ENCODE measurements around the gene FGF18. TPM values are rescaled to one million over a fixed set of nuclear protein-coding genes. Genes with fewer than 3 reads are reported as not detected.

Gene FGF18
- total and polyA plus RNA-seq, 2 donors = 1.0 to 1.4 TPM

- Histone ChIP-seq H3K27ac (ENCODE audit: low read depth) (no peak overlapping the region), H3K4me3 (ENCODE audit: low read depth, low read length) (no peak overlapping the region), H3K36me3 (ENCODE audit: insufficient read depth) (no peaks in the 10 kb centered on the region), H3K4me1 (ENCODE audit: insufficient read depth) (peaks cover 2% of the 10 kb centered on the region)
- WGBS = 62% methylated on average over 16 of the region's 16 CpGs
- no peak for DNase-seq (ENCODE audit: extremely low spot score)
These were observed 2.1 kb downstream of the FGF18 start for GRCh38 chr5:171421331-171422262.

GRCh38 chr5:171422495-171422894 lies 3.0 kb downstream of the FGF18 start:
- Histone ChIP-seq H3K4me3 (ENCODE audit: low read depth, low read length) (no peak overlapping the region), H3K4me1 (ENCODE audit: insufficient read depth) (peaks cover 2% of the 10 kb centered on the region), H3K36me3 (ENCODE audit: insufficient read depth) (no peaks in the 10 kb centered on the region), H3K27ac (ENCODE audit: low read depth) (no peak overlapping the region)
- WGBS = 92% methylated on average over 2 of the region's 2 CpGs
- DNase-seq (ENCODE audit: extremely low spot score) = no peak

GRCh38 chr5:171422902-171423663 lies 3.6 kb downstream of the FGF18 start:
- DNase-seq (ENCODE audit: extremely low spot score) = no peak
- WGBS = 92% methylated on average over 26 of the region's 26 CpGs
- Histone ChIP-seq H3K36me3 (ENCODE audit: insufficient read depth) (no peaks in the 10 kb centered on the region), H3K4me3 (ENCODE audit: low read depth, low read length) (no peak overlapping the region), H3K27ac (ENCODE audit: low read depth) (no peak overlapping the region), H3K4me1 (ENCODE audit: insufficient read depth) (peaks cover 2% of the 10 kb centered on the region)

- no peak overlapping the region for H3K4me3 ChIP-seq (ENCODE audit: low read depth, low read length)
- 57% methylated on average over 5 of the region's 5 CpGs for WGBS
- no peaks in the 10 kb centered on the region for H3K36me3 ChIP-seq (ENCODE audit: insufficient read depth)
- H3K27ac ChIP-seq (ENCODE audit: low read depth) = no peak overlapping the region
- DNase-seq (ENCODE audit: extremely low spot score) = no peak
- peaks cover under 1% of the 10 kb centered on the region for H3K4me1 ChIP-seq (ENCODE audit: insufficient read depth)
These were observed 5.3 kb downstream of the FGF18 start for GRCh38 chr5:171424726-171425125.

- Histone ChIP-seq H3K36me3 (ENCODE audit: insufficient read depth) (no peaks in the 10 kb centered on the region), H3K4me1 (ENCODE audit: insufficient read depth) (no peaks in the 10 kb centered on the region), H3K27ac (ENCODE audit: low read depth) (no peak overlapping the region), H3K4me3 (ENCODE audit: low read depth, low read length) (no peak overlapping the region)
- 93% methylated on average over 14 of the region's 14 CpGs for WGBS
- DNase-seq (ENCODE audit: extremely low spot score) = no peak
These were observed 6.3 kb downstream of the FGF18 start for GRCh38 chr5:171425596-171426244.

- Histone ChIP-seq H3K4me1 (ENCODE audit: insufficient read depth) (no peaks in the 10 kb centered on the region), H3K27ac (ENCODE audit: low read depth) (no peak overlapping the region), H3K4me3 (ENCODE audit: low read depth, low read length) (no peak overlapping the region), H3K36me3 (ENCODE audit: insufficient read depth) (no peaks in the 10 kb centered on the region)
- 82% methylated on average over 4 of the region's 4 CpGs for WGBS
- no peak for DNase-seq (ENCODE audit: extremely low spot score)
These were observed 6.8 kb downstream of the FGF18 start for GRCh38 chr5:171426266-171426665.

GRCh38 chr5:171426680-171427079 lies 7.2 kb downstream of the FGF18 start:
- no peaks in the 10 kb centered on the region for H3K4me1 ChIP-seq (ENCODE audit: insufficient read depth)
- no peak for DNase-seq (ENCODE audit: extremely low spot score)
- WGBS = 95% methylated on average over 9 of the region's 9 CpGs
- no peak overlapping the region for H3K4me3 ChIP-seq (ENCODE audit: low read depth, low read length)
- H3K27ac ChIP-seq (ENCODE audit: low read depth) = no peak overlapping the region
- no peaks in the 10 kb centered on the region for H3K36me3 ChIP-seq (ENCODE audit: insufficient read depth)

GRCh38 chr5:171427318-171428167 lies 8.1 kb downstream of the FGF18 start:
- Histone ChIP-seq H3K4me3 (ENCODE audit: low read depth, low read length) (no peak overlapping the region), H3K27ac (ENCODE audit: low read depth) (no peak overlapping the region), H3K4me1 (ENCODE audit: insufficient read depth) (no peaks in the 10 kb centered on the region), H3K36me3 (ENCODE audit: insufficient read depth) (no peaks in the 10 kb centered on the region)
- no peak for DNase-seq (ENCODE audit: extremely low spot score)
- 87% methylated on average over 20 of the region's 20 CpGs for WGBS

- no peaks in the 10 kb centered on the region for H3K4me1 ChIP-seq (ENCODE audit: insufficient read depth)
- no peak overlapping the region for H3K27ac ChIP-seq (ENCODE audit: low read depth)
- WGBS = 96% methylated on average over 9 of the region's 9 CpGs
- no peak overlapping the region for H3K4me3 ChIP-seq (ENCODE audit: low read depth, low read length)
- no peak for DNase-seq (ENCODE audit: extremely low spot score)
- no peaks in the 10 kb centered on the region for H3K36me3 ChIP-seq (ENCODE audit: insufficient read depth)
These were observed 8.8 kb downstream of the FGF18 start for GRCh38 chr5:171428168-171428696.

GRCh38 chr5:171428809-171429542 lies 9.5 kb downstream of the FGF18 start:
- Histone ChIP-seq H3K36me3 (ENCODE audit: insufficient read depth) (no peaks in the 10 kb centered on the region), H3K4me3 (ENCODE audit: low read depth, low read length) (no peak overlapping the region), H3K27ac (ENCODE audit: low read depth) (no peak overlapping the region), H3K4me1 (ENCODE audit: insufficient read depth) (no peaks in the 10 kb centered on the region)
- 88% methylated on average over 16 of the region's 16 CpGs for WGBS
- DNase-seq (ENCODE audit: extremely low spot score) = no peak

GRCh38 chr5:171429543-171429910 lies 10.1 kb downstream of the FGF18 start:
- no peak for DNase-seq (ENCODE audit: extremely low spot score)
- WGBS = 87% methylated on average over 4 of the region's 4 CpGs
- no peaks in the 10 kb centered on the region for H3K36me3 ChIP-seq (ENCODE audit: insufficient read depth)
- no peak overlapping the region for H3K27ac ChIP-seq (ENCODE audit: low read depth)
- no peak overlapping the region for H3K4me3 ChIP-seq (ENCODE audit: low read depth, low read length)
- H3K4me1 ChIP-seq (ENCODE audit: insufficient read depth) = no peaks in the 10 kb centered on the region

- Histone ChIP-seq H3K4me3 (ENCODE audit: low read depth, low read length) (no peak overlapping the region), H3K27ac (ENCODE audit: low read depth) (no peak overlapping the region), H3K36me3 (ENCODE audit: insufficient read depth) (no peaks in the 10 kb centered on the region), H3K4me1 (ENCODE audit: insufficient read depth) (no peaks in the 10 kb centered on the region)
- no peak for DNase-seq (ENCODE audit: extremely low spot score)
- 95% methylated on average over 7 of the region's 7 CpGs for WGBS
These were observed 11.9 kb downstream of the FGF18 start for GRCh38 chr5:171431251-171431777.

Measured in urinary bladder (tissue), 4 donors.